Measurements from ENCODE around the gene SSRP1. TPM values are rescaled to one million over a fixed set of nuclear protein-coding genes. Genes with fewer than 3 reads are reported as not detected.
A peak's percentile ranks its signal among the peaks of the same experiment; 100 is the strongest.

Gene SSRP1
- total RNA-seq, 2 donors from 2014 or later = 41.6 to 54.4 TPM

DNA sequence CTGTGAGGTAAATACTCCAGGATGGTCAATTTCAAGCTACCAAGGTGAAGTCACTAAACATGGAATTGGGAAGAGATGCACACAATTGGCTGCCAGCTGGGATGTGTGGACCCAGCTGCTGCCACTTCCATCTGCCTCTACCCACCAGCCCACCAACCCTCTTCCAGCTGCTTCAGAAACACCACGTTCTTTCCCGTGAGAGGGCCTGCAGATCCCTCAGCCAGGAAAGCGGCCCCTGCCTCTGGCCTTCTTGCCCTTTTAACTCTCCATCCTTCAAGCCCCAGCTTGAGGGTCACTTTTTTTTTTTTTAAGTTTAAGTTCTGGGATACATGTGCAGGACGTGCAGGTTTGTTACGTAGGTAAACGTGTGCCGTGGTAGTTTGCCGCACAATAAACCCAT lies 25.3 kb upstream of the SSRP1 start:
- DNase-seq (ENCODE audit: low spot score) = peak; percentile 61
- intact Hi-C loops (cut with DNase I) = no loop called here

DNA sequence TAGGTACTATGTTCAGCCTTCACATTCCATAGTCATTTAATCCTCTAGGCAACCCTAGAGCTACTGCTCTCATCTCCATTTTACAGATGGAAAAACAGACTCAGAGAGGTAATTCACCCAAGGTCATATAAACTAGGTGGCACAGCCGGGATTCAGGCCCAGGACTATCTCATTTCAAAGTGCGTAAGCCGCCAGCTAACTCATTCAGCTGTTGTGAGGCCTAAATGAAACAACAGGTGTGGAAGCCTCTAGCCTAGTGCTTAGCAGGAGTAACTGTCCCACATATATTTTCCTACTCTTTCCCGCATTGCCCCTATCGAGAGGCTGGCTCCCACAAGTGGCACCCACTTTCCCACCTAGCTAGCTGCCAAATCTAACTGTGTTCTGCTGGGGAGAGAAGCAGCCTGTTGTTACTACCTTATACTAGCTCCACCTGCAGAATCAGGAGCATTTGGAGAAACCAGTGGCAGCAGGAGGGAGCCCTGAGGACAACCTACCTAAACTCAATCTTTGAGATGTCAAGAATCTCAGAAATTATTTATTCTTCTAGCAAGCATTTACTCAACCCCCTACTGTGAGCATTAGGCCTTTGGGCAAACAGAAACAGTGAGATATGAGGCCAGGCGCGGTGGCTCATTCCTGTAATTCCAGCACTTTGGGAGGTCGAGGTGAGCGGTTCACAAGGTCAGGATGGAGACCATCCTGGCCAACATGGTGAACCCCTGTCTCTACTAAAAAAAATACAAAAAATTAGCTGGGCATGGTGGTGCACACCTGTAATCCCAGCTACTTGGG lies 24.4 kb upstream of the SSRP1 start:
- DNase-seq (ENCODE audit: low spot score) = peak; percentile 30
- intact Hi-C loops (cut with DNase I) = no loop called here

DNA sequence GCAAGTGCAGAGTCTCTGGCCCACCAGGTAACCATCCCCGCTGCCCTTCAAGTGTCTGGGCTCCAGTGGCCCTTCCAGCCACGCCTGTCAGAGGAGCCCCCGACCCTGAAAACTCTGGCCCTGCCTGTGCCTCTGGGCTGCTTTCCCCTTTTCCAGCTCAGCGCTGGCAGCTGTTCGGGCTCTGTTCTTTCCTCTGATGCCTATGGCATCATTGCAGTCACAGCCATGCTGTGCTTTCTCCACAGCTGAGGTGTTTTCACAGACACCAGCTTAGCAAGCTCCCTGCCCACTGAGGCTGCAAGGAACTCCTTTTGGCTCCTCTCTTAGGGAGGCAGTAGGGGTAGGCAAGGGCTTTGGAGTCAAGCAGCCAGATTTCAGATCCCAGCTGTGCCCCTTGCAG lies 23.7 kb upstream of the SSRP1 start:
- DNase-seq (ENCODE audit: low spot score) = peak; percentile 53
- intact Hi-C loops (cut with DNase I) = no loop called here

DNA sequence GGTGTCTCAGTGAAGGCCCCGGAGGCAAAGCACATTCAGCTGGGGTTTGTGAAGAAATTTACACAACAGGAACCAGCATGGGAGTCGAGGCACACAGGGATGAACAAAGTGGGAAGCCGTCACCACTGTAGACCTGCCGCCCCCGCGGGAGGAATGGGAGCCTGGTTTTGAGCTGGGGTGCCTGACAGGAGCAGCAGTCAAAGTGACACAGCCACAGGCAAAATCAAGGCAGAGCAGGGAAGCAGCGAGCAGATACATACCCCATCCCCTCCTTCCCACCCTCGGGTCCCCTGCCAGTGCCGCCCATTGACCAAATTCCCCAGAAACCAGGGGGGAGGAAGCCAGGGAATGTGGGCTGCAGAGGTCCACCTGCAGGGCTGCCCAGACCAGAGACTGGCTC lies 23.3 kb upstream of the SSRP1 start:
- intact Hi-C loops (cut with DNase I) = no loop called here
- peak; percentile 51 for DNase-seq (ENCODE audit: low spot score)

DNA sequence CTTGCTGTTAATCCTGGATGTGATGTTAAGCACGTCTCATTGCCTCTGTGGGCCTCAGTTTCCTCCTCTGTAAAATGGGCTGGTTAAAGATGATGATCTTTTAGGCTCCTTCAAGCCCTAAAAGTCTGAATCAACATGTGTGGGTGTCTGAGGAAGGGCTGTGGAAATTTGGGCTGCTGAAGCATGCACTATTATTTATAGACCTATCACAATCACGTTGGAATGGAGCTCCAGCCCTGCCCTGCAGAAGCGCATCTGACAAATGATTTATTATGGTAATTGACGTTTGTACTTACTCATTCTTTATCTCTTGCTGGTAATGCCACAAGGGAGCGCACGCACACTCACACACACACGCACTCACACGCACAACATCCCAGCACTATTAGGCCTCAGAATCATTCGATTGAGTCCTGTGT lies 22.9 kb upstream of the SSRP1 start:
- DNase-seq (ENCODE audit: low spot score) = peak; percentile 57
- intact Hi-C loops (cut with DNase I) = no loop called here

DNA sequence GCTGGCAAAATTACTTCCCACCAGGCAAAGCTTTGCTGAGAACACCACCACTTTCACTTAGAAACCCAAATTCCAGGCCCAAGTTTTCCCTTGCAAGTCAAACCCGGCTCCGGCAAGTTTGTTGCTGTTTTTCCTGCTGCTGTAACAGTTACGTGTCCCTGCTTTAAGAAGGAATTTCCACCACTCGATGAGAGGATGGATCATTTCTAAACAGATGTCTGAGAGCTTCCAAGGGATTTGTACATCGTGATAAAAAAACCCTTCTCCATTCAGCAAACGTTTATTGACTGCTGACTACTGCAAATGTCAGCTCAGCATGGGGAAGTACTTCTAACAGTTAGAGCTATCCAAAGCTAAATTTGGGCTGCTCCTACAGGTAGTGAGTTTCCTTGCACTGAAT lies 22.2 kb upstream of the SSRP1 start:
- intact Hi-C loops (cut with DNase I) = no loop called here
- peak; percentile 58 for DNase-seq (ENCODE audit: low spot score)

DNA sequence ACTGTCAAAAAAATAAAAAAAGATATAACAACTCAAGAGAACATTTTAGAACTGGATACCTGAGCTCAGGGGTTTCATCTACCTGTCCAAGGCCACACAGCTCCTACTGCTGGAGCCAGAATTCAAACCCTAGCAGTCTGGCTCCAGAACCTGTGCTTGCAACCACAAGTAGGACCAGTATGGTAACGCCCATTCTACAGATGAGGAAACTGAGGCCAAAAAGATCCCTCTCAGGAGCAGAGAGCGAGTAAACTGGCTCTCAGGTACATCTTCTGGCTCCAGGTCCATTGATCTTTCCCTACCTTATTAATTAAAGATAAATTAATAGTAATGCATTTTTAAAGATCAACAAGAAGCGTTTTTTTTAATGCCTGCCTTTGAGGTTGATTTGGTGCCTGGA lies 21.6 kb upstream of the SSRP1 start:
- DNase-seq (ENCODE audit: low spot score) = peak; percentile 3
- intact Hi-C loops (cut with DNase I) = no loop called here

DNA sequence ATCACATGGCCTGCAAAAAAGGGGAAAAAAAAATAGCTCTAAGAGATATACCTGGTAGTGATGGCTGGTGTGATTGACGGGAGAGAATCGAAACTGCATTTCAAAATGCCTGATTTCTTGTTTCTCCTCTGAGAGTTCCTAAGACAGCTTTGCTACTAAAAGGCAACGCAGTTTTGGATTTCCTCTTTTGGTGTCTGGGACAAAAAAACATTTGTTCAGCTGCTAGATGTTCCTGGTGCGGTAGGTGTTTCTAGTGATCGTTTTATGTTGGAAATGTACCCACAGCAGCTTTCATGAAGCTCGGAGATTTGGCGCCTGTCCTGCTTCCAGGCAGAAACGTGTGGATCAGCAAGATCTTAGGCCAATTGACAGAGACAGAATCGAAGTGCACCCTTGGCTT lies 20.6 kb upstream of the SSRP1 start:
- DNase-seq (ENCODE audit: low spot score) = no peak

DNA sequence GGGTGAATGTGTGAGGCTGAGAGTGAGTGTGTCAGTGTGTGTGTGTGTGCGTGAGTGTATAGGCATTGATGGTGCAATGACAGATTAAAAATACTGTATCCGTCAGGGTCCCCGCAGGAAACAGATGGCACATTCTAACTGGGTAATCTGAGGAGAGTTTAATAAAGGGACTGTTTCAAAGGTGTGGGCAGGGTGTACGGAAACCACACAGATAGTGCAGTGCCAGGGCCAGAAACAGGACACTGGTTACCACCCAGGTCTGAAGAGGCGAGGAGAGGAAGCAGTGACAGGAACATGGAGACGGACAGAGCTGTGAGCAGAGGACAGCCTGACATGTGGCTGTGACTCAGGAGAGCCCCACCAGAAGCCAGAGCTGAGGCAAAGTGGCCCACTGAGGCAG lies 19.0 kb upstream of the SSRP1 start:
- intact Hi-C loops (cut with DNase I) = no loop called here
- DNase-seq (ENCODE audit: low spot score) = peak; percentile 41

More for the DNA sequence above, 20.6 kb upstream of the SSRP1 start:
- intact Hi-C loops (cut with DNase I) = no loop called here

DNA sequence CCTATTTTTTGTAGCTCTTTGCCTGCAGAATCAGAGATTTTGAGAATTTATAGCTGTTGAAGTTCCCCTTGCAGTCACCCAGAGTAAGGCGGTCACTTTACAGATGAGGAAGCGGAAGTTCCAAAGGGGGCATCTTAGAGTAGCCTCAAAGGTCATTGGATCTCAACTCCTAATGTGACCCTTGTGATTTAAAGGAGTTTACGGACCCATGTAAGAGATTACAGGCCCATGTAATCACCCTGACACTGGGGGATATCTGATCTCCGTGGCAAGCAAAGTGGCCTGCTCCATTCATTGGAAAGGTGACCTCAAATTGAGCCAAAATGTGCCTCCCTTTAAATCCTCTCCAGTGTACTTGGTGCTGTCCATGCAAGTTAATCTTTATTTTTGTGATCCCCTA lies 18.2 kb upstream of the SSRP1 start:
- peak; percentile 6 for DNase-seq (ENCODE audit: low spot score)
- intact Hi-C loops (cut with DNase I) = no loop called here

DNA sequence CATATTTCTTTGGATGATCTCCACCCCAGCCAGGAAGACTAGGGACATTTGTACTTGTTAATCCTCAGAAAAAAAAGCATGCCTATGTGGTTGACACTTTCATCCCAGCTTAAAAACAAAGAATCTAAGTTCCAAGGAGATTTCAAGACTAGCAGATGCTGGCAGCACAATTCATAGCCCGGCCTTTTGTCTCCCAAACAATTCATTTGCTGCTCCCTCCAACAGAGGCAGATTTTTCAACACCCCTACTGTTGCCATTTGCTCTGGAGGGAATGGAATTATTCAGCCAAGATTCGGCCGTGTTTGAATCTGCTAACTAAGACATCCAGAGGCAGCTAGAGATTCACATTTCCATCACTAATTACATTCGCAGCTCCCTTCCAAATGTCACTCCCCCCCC lies 17.8 kb upstream of the SSRP1 start:
- intact Hi-C loops (cut with DNase I) = no loop called here
- no peak for DNase-seq (ENCODE audit: low spot score)

DNA sequence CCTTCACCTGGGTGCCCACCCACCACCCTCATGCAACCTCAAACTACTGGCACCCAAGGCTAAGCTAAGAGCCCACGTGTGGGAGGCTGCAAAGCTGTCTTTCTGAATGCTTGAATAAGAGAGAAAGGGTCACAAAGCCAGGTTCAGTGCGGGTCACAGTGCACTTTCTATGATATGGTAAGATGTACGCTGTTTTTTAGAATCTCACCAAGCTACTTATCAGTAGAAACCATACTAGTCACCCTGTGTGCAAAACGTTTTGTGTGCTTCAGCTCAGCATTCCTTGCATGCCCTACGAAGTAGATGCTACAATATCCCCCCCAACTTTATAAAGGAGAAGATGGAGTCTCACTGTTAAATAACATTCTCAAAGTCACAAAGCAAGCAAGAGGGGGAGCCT lies 17.3 kb upstream of the SSRP1 start:
- peak; percentile 44 for DNase-seq (ENCODE audit: low spot score)
- intact Hi-C loops (cut with DNase I) = no loop called here

DNA sequence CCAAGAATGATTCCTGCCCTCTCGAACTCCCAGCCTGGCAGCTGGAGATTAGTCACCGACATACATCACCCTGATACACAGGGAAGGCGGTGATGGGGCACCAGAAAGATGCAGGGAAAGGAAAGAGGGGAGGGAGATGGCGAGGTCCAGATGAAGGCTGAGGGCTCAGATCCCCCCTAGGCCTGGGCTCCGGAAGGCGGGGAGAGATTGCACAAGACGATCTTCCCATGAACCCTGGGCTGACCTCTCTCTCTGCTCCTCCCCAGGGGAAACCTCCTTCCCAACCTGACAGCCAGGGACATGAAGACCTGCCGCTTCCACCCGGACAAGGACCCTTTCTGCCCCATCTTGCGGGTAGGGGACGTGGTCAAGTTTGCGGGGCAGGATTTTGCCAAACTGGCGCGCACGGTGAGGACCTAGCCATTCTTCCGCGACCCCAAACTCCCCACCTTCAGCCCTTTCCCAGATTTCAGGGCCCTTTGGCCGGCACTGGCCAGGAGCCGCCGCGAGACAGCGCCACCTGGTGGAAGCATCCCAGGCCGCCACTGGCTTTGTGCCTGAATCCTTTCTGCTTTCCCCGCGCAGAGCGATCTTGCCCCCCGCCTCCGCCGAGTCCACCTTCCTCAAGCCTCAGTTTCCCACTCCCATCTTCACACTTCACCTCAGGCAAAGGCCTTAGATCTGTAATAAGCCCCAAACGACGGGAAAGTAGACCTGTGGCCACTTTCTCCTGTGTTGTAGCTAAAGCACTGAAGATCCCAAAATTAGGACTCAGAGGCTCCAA lies 14.0 kb upstream of the SSRP1 start:
- DNase-seq (ENCODE audit: low spot score) = peak; percentile 90

DNA sequence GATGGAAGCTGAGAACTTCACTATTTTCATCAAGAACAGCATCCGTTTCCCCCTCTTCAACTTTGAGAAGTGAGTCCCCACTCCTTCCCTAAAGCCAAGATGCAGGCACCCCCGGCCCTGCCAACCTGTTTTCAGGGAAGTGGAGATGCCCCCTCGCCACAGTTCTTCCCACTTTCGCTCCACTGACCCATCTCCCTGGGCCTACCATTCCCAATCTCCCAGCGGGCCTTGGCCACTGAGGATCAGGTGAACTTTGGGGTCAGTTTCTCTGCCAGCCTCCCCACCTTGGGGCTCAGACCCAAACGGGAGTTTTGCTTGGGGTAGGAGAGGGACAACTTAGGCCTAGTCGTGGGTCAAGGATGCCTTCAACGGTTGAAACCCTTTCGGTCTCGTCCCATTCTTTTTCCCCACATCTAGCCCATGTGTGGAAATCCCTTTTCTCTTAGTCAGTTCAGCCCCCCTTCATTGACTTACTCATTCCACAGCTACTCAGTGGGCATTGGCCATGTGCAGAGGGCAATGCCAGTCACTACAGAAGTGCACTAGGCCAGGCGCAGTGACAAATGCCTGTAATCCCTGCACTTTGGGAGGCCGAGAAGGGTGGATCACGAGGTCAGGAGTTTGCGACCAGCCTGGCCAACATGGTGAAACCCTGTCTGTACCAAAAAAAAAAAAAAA lies 13.1 kb upstream of the SSRP1 start:
- intact Hi-C loops (cut with DNase I) = loop anchor here in 1 of 2 donors (5.0 kb wide), 1 partner anchor 134 kb away; no protein-coding TSS in a partner anchor
- peak; percentile 66 for DNase-seq (ENCODE audit: low spot score)

More for the DNA sequence above, 14.0 kb upstream of the SSRP1 start:
- intact Hi-C loops (cut with DNase I) = loop anchor here in 1 of 2 donors (5.0 kb wide), 1 partner anchor 133 kb away; no protein-coding TSS in a partner anchor

DNA sequence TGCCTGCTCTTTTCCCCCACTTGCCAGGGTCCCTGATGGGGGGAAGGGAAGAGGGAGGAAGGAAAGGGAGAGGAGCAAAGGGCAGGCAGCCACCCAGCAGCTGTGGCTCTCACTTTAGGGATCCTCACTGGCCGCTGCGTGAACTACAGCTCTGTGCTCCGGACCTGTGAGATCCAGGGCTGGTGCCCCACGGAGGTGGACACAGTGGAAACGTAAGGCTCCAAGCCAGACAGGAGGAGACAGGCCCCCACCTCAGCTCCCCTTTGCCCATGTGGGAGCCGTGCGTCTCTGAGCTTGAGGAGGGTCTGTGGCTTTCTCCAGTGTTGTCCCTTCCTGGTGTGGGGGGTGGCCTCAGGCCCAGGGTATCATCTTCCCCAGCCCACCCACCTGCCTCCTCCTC lies 12.4 kb upstream of the SSRP1 start:
- intact Hi-C loops (cut with DNase I) = loop anchor here in 1 of 2 donors (5.0 kb wide), 1 partner anchor 134 kb away; no protein-coding TSS in a partner anchor
- peak; percentile 72 for DNase-seq (ENCODE audit: low spot score)

DNA sequence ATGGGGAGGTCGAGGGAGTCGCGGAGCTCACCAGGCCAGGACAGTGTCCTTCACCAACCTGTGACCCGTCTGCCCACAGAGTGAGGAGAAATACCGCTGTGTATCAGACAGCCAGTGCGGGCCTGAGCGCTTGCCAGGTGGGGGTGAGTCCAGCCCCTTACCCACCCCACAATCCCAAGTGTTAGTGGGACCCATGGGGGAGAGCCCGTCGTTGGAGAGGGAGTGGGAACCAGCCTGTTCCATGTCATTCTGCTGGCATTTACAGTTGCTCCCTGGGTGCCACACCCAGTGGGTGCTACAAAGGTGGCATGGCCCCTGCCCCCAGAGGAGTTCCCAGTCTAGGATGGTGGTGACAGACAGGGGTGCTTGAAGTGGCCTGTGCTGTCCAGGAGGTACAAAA lies 11.6 kb upstream of the SSRP1 start:
- DNase-seq (ENCODE audit: low spot score) = peak; percentile 57
- intact Hi-C loops (cut with DNase I) = loop anchor here in 1 of 2 donors (5.0 kb wide), 1 partner anchor 135 kb away; no protein-coding TSS in a partner anchor

DNA sequence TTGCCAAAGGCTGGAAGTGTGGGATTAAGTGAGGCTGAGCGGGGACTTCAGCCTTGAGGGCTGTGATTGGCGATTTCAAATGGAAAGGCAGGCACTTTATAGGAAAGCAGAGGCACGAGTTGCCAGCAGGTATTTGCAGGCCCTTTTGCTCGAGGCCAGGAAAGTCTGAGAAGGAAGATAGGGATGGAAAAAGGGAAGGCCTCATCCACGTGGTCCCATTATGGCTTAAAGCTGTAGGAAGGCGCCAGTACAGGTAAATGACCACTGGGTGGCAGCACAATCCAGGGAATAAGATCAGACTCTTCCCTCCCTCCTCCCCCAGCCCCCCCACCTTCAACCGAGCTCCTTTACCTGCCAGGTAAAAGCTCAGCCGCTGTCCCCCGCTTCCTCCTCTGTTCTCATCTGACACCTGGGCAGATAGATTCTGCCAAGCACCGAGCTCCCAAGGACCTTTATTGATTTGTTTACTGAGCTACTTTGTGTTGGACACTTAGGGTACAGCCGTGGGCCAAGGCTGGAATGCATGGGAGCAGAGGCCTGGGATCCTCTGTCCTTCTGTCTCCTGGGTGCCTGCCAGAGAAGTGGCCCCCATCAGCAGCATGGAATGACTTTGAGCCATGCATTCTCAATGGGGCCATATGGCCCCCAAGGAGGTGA lies 10.0 kb upstream of the SSRP1 start:
- peak; percentile 80 for DNase-seq (ENCODE audit: low spot score)

DNA sequence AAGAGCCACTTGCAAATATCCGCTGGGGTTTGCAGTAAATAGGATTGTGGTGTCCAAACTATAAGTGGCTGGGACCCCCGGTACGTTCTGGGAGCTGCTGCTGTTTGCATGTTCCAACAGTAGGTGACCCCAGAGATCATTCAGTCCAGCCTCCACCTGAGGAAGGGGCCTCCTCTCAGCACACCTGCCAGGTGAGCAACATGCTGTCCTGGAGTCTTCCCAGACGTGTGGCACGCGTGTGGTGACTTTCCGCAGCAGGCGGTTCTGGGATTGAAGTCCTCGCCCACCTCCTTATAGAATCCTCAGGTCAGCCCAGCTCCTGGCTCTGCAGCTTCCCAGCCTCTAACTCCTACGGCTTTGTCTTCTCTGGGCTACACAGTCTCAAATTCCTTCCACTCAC lies 9.1 kb upstream of the SSRP1 start:
- peak; percentile 67 for DNase-seq (ENCODE audit: low spot score)
- intact Hi-C loops (cut with DNase I) = loop anchor here in 1 of 2 donors (5.0 kb wide), 1 partner anchor 137 kb away; no protein-coding TSS in a partner anchor

More for the DNA sequence above, 10.0 kb upstream of the SSRP1 start:
- intact Hi-C loops (cut with DNase I) = loop anchor here in 1 of 2 donors (5.0 kb wide), 1 partner anchor 137 kb away; no protein-coding TSS in a partner anchor

DNA sequence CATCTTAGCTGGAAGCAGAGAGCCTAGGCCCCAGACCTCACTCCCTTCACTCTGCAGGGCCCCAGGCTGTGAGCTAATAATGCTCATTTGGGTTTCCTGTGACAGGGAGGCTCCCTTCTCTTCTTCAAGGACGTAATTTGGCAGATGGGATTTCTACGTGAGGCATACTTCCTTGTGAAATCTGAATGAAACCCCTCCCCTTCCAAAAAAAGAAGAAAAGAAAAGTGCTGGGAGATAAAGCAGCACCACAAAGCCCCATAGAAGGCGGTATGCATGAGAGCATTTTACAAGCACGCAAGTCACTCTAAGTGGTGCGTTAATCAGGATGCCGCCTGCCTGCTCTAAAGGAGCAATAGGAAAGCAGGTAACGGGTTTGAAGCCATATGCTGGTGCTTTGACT lies 8.1 kb upstream of the SSRP1 start:
- DNase-seq (ENCODE audit: low spot score) = no peak
- intact Hi-C loops (cut with DNase I) = no loop called here

Data from posterior vena cava (tissue), 2 donors.